Measurements from ENCODE around the gene MAPK8IP1. TPM values are rescaled to one million over a fixed set of nuclear protein-coding genes. Genes with fewer than 3 reads are reported as not detected.

The MAPK8IP1 gene
- total RNA-seq, 1 experiment from 2014 or later: 12.7 TPM

DNA sequence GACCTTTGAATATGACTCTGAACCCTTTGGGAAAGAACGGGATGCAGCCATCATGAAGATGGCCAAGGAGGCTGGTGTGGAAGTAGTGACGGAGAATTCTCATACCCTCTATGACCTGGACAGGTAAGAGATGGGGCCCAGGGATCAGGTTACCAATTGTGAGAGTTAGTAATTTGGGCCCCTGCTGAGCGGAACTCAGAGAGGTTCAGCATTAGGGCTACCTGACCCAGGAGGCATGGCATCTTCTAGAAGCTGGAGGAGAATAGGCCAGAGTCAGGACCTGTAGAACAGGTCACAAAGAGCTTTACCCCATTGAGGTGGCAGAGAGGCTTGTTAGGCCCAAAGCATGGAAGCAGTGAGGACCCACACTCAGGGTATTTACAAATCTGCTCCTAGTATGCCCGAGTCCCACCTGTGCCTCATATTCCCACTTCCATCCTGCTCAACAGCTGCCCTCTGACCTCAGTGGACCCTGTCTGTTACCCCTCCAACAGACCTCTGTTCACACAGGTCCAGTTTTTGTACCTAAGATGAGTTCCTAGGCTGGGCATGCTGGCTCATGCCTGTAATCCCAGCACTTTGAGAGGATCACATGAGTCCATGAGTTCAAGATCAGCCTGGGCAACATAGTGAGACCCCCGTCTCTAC lies 26.6 kb upstream of the MAPK8IP1 start:
- intact Hi-C loops (cut with micrococcal nuclease; ENCODE audit: unreplicated experiment): no loop called here
- CTCF ChIA-PET: interaction anchor here (0.7 kb wide), 1 partner anchor 13 kb away, joined by 4 read pairs; no protein-coding TSS in a partner anchor
- H3K27me3 ChIP-seq (ENCODE audit: control insufficient read depth, insufficient read depth, low read length): no peaks in the 10 kb centered on the region
- peaks cover 7% of the 10 kb centered on the region; the same call in 1 of the 2 replicates for H3K36me3 ChIP-seq (ENCODE audit: control insufficient read depth, insufficient read depth, low read length)
- no peak for TF ChIP-seq POLR2AphosphoS5 (IDR thresholded peaks at IDR 0.05; ENCODE audit: low read depth, low read length)
- TF ChIP-seq, protein P1, sequence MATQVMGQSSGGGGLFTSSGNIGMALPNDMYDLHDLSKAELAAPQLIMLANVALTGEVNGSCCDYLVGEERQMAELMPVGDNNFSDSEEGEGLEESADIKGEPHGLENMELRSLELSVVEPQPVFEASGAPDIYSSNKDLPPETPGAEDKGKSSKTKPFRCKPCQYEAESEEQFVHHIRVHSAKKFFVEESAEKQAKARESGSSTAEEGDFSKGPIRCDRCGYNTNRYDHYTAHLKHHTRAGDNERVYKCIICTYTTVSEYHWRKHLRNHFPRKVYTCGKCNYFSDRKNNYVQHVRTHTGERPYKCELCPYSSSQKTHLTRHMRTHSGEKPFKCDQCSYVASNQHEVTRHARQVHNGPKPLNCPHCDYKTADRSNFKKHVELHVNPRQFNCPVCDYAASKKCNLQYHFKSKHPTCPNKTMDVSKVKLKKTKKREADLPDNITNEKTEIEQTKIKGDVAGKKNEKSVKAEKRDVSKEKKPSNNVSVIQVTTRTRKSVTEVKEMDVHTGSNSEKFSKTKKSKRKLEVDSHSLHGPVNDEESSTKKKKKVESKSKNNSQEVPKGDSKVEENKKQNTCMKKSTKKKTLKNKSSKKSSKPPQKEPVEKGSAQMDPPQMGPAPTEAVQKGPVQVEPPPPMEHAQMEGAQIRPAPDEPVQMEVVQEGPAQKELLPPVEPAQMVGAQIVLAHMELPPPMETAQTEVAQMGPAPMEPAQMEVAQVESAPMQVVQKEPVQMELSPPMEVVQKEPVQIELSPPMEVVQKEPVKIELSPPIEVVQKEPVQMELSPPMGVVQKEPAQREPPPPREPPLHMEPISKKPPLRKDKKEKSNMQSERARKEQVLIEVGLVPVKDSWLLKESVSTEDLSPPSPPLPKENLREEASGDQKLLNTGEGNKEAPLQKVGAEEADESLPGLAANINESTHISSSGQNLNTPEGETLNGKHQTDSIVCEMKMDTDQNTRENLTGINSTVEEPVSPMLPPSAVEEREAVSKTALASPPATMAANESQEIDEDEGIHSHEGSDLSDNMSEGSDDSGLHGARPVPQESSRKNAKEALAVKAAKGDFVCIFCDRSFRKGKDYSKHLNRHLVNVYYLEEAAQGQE (IDR thresholded peaks at IDR 0.05; ENCODE audit: insufficient read depth in 1 of 2, low read depth in 2 of 2, low read length in 1 of 2): no peak
- no peak for TF ChIP-seq SIN3A (IDR thresholded peaks at IDR 0.05; ENCODE audit: borderline replicate concordance, insufficient read depth, low read depth, low read length)
- no peak for TF ChIP-seq TCF7L2 (IDR thresholded peaks at IDR 0.05; ENCODE audit: low read depth, low read length)
- TF ChIP-seq, protein P2, sequence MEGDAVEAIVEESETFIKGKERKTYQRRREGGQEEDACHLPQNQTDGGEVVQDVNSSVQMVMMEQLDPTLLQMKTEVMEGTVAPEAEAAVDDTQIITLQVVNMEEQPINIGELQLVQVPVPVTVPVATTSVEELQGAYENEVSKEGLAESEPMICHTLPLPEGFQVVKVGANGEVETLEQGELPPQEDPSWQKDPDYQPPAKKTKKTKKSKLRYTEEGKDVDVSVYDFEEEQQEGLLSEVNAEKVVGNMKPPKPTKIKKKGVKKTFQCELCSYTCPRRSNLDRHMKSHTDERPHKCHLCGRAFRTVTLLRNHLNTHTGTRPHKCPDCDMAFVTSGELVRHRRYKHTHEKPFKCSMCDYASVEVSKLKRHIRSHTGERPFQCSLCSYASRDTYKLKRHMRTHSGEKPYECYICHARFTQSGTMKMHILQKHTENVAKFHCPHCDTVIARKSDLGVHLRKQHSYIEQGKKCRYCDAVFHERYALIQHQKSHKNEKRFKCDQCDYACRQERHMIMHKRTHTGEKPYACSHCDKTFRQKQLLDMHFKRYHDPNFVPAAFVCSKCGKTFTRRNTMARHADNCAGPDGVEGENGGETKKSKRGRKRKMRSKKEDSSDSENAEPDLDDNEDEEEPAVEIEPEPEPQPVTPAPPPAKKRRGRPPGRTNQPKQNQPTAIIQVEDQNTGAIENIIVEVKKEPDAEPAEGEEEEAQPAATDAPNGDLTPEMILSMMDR (IDR thresholded peaks at IDR 0.05): no peak
- no peak overlapping the region for H3K27ac ChIP-seq (ENCODE audit: low read length)
- POLR2A ChIA-PET: no interaction called here
- in situ Hi-C loops (cut with HindIII; ENCODE audit: low pct_unique_long_range_greater_than_20kb, low sequenced_read_pairs): no loop called here
- no peaks in the 10 kb centered on the region; the same call in 1 of the 2 replicates for H3K4me1 ChIP-seq (ENCODE audit: control insufficient read depth, insufficient read depth, low read length)
- ATAC-seq: no peak
- no peak for DNase-seq (ENCODE audit: low read depth, low spot score)
- no peaks in the 10 kb centered on the region for H3K9me3 ChIP-seq (ENCODE audit: control insufficient read depth, insufficient read depth, low read depth, low read length)
- no TSS peak for BruUV-seq (replicated peaks)
- no peak overlapping the region for H3K4me3 ChIP-seq (ENCODE audit: low read depth in 2 of 2, low read length in 2 of 2)

DNA sequence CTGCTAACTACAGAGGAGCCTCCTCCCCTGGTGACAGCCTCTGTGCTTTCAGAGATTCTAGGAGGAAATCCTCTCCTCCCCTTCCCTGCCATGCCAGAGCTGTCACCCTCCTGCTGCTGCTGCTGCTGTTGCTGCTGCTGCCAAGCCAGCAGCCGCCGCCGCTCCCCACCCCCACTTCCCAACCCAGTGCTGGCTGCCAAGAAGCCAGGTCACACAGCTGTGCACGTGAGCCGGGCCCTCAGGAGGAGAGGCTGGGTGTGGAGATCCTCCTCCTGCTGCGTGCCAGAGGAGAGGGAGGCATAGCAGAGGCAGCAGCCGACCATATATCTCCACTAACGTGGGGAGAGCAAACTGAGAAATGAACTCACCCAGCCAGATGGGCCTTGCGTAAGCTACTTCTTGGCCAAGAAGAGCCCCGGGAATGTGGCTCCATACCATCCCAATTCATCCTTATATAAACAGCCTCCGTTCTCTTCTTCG lies 25.8 kb upstream of the MAPK8IP1 start:
- Histone ChIP-seq H3K4me1 (ENCODE audit: control insufficient read depth, insufficient read depth, low read length) (no peaks in the 10 kb centered on the region; the same call in 1 of the 2 replicates), H3K27ac (ENCODE audit: low read length) (no peak overlapping the region), H3K4me3 (ENCODE audit: low read depth in 2 of 2, low read length in 2 of 2) (no peak overlapping the region), H3K27me3 (ENCODE audit: control insufficient read depth, insufficient read depth, low read length) (no peaks in the 10 kb centered on the region), H3K36me3 (ENCODE audit: control insufficient read depth, insufficient read depth, low read length) (peaks cover 7% of the 10 kb centered on the region; the same call in 1 of the 2 replicates), H3K9me3 (ENCODE audit: control insufficient read depth, insufficient read depth, low read depth, low read length) (no peaks in the 10 kb centered on the region)
- no peak for ATAC-seq
- ChIA-PET CTCF (interaction anchor here (0.7 to 1.1 kb wide), 3 partner anchors 12 to 88 kb away, joined by 3 to 4 read pairs (median 4); no protein-coding TSS in a partner anchor), POLR2A (no interaction called here)
- no TSS peak for BruUV-seq (replicated peaks)
- in situ Hi-C loops (cut with HindIII; ENCODE audit: low pct_unique_long_range_greater_than_20kb, low sequenced_read_pairs): no loop called here
- no peak for TF ChIP-seq SIN3A (IDR thresholded peaks at IDR 0.05; ENCODE audit: borderline replicate concordance, insufficient read depth, low read depth, low read length)
- TF ChIP-seq, protein P2 (IDR thresholded peaks at IDR 0.05): no peak
- TF ChIP-seq POLR2AphosphoS5 (IDR thresholded peaks at IDR 0.05; ENCODE audit: low read depth, low read length): no peak
- TF ChIP-seq TCF7L2 (IDR thresholded peaks at IDR 0.05; ENCODE audit: low read depth, low read length): no peak
- TF ChIP-seq, protein P1 (IDR thresholded peaks at IDR 0.05; ENCODE audit: insufficient read depth in 1 of 2, low read depth in 2 of 2, low read length in 1 of 2): no peak
- intact Hi-C loops (cut with micrococcal nuclease; ENCODE audit: unreplicated experiment): no loop called here
- no peak for DNase-seq (ENCODE audit: low read depth, low spot score)
